Fibroblast of villous mesenchyme (primary cell): ENCODE measurements around the gene GET4. TPM values are rescaled to one million over a fixed set of nuclear protein-coding genes. Genes with fewer than 3 reads are reported as not detected.
"Not testable (repeated sequence)": the region's sequence is repeated elsewhere in the genome, so short reads cannot be mapped to it uniquely, and the experiment has no call there.

ENCODE experiments used
- DNase-seq: peaks from one replicate; pipeline ENCODE4 v3.0.0-alpha.2; 2010; ENCODE audit warnings: low read depth
- H3K4me3 ChIP-seq: 2 replicates; pipeline ENCODE4 v1.5.1; 2011; ENCODE audit warnings: low read depth, mild to moderate bottlenecking, low read length
- CTCF ChIP-seq: IDR thresholded peaks from 2 replicates; pipeline ENCODE4 v1.5.1; 2012; ENCODE audit warnings: low read depth, mild to moderate bottlenecking, low read length; ENCODE audit not compliant: insufficient read depth
- total RNA-seq: library from RNA; depleted of rRNA; stranded (reverse); fragments of >200 nt; gene quantifications from 2 replicates; pipeline ENCODE4 v1.2.3, GENCODE V29; 2012

The GET4 gene
- total RNA-seq, 1 donor, result 15.1 TPM

GRCh38 chr7:938546-939185 is 62.3 kb downstream of the GET4 start:
- no peak for TF ChIP-seq CTCF
- H3K4me3 ChIP-seq, result no peak overlapping the region
- DNase-seq, result no peak

- DNase-seq, result no peak
- TF ChIP-seq CTCF, result no peak
- no peak overlapping the region for H3K4me3 ChIP-seq
These were observed 63.5 kb downstream of the GET4 start for GRCh38 chr7:939843-940242.

- no peak for DNase-seq
- H3K4me3 ChIP-seq, result no peak overlapping the region
- TF ChIP-seq CTCF, result no peak
These were observed 64.5 kb downstream of the GET4 start for GRCh38 chr7:940599-941408.

- not testable (repeated sequence) for H3K4me3 ChIP-seq, DNase-seq
These were observed 67.4 kb downstream of the GET4 start for GRCh38 chr7:943793-944192.

- DNase-seq, result no peak
- no peak overlapping the region for H3K4me3 ChIP-seq
- TF ChIP-seq CTCF, result no peak
These were observed 68.4 kb downstream of the GET4 start for GRCh38 chr7:944744-945143.

GRCh38 chr7:945147-945555 is 68.8 kb downstream of the GET4 start:
- DNase-seq, result no peak
- H3K4me3 ChIP-seq, result no peak overlapping the region
- TF ChIP-seq CTCF, result no peak

- DNase-seq, result no peak
- H3K4me3 ChIP-seq, result no peak overlapping the region
- TF ChIP-seq CTCF, result no peak
These were observed 69.4 kb downstream of the GET4 start for GRCh38 chr7:945556-946255.

Other genes starting within 250 kb of the GET4 start
- gene DNAAF5, start 149.9 kb upstream of the GET4 start, total RNA-seq, result 30.0 and 32.8 TPM in 2 replicates
- 16.4 and 23.8 TPM in 2 replicates for gene PRKAR1B, start 149.3 kb upstream of the GET4 start, total RNA-seq
- gene SUN1, start 44.1 kb upstream of the GET4 start, total RNA-seq, result 73.4 and 85.4 TPM in 2 replicates
- gene ADAP1, start 78.1 kb downstream of the GET4 start, total RNA-seq, result 1.3 and 2.3 TPM in 2 replicates
- 7.4 and 8.2 TPM in 2 replicates for gene COX19, start 99.0 kb downstream of the GET4 start, total RNA-seq
- under 0.01 TPM in 1 of 2 replicates, not detected in the other for gene CYP2W1, start 106.6 kb downstream of the GET4 start, total RNA-seq
- under 0.01 TPM in 1 of 2 replicates, not detected in the other for gene GPR146, start 168.0 kb downstream of the GET4 start, total RNA-seq
- gene GPER1, start 211.6 kb downstream of the GET4 start, total RNA-seq, result 1.9 and 2.6 TPM in 2 replicates